AG10803 (cell line): ENCODE measurements around the gene MEGF6.

Experiments used
- DNase-seq: peaks from one replicate; pipeline ENCODE4 v3.0.0; 2010; ENCODE audit warnings: low read depth
- H3K4me3 ChIP-seq: 2 replicates; pipeline ENCODE4 v1.5.1; 2011; ENCODE audit warnings: mild to moderate bottlenecking, low read length, control low read depth
- CTCF ChIP-seq: conservative IDR thresholded peaks from 2 replicates; pipeline ENCODE4 v1.5.1; 2011; ENCODE audit warnings: mild to moderate bottlenecking, low read length, control low read depth, inconsistent platforms

Gene MEGF6

GRCh38 chr1:3515774-3516480 lies 95.4 kb downstream of the MEGF6 start:
- TF ChIP-seq CTCF, result no peak
- no peak overlapping the region for H3K4me3 ChIP-seq
- peak; percentile 67 for DNase-seq

GRCh38 chr1:3515272-3515671 lies 96.0 kb downstream of the MEGF6 start:
- no peak for TF ChIP-seq CTCF
- no peak overlapping the region for H3K4me3 ChIP-seq
- no peak for DNase-seq

- no peak for TF ChIP-seq CTCF
- no peak overlapping the region for H3K4me3 ChIP-seq
- no peak for DNase-seq
Observed at GRCh38 chr1:3514404-3514803, 96.9 kb downstream of the MEGF6 start.

- no peak overlapping the region for H3K4me3 ChIP-seq
- TF ChIP-seq CTCF, result no peak
- DNase-seq, result no peak
Observed at GRCh38 chr1:3511856-3512255, 99.5 kb downstream of the MEGF6 start.

- no peak overlapping the region for H3K4me3 ChIP-seq
- TF ChIP-seq CTCF, result no peak
- no peak for DNase-seq
Observed at GRCh38 chr1:3511306-3511705, 100.0 kb downstream of the MEGF6 start.

- no peak overlapping the region for H3K4me3 ChIP-seq
- no peak for TF ChIP-seq CTCF
- DNase-seq, result no peak
Observed at GRCh38 chr1:3510956-3511250, 100.4 kb downstream of the MEGF6 start.

GRCh38 chr1:3510136-3510955 lies 101.0 kb downstream of the MEGF6 start:
- no peak for DNase-seq
- no peak for TF ChIP-seq CTCF
- H3K4me3 ChIP-seq, result no peak overlapping the region
